Activated naive CD4-positive, alpha-beta T cell treated with anti-CD3 and anti-CD28 coated beads for 36 hours (primary cell): ENCODE results near the gene DAB1. TPM values are rescaled to one million over a fixed set of nuclear protein-coding genes. Genes with fewer than 3 reads are reported as not detected.
"Not testable (repeated sequence)": the region's sequence is repeated elsewhere in the genome, so short reads cannot be mapped to it uniquely, and the experiment has no call there.

ENCODE experiments used
- CTCF ChIA-PET: fragments of 350-600 bp; sonication (Branson Sonifier 250); formaldehyde crosslinking; loops from one replicate; lab custom pipeline; 2021; ENCODE audit warnings: antibody characterized with exemption; lab: Charles Lee
- DNase-seq: peaks from one replicate; pipeline ENCODE4 v3.0.0-alpha.2; 2020
- H3K27ac Mint-ChIP-seq: one replicate; pipeline ENCODE4 v1.8.0; 2021; ENCODE audit warnings: mild to moderate bottlenecking, mixed read lengths
- H3K27me3 Mint-ChIP-seq: one replicate; pipeline ENCODE4 v1.8.0; 2021; ENCODE audit warnings: low read depth, mixed read lengths
- H3K36me3 Mint-ChIP-seq: one replicate; pipeline ENCODE4 v1.8.0; 2021; ENCODE audit warnings: low read depth, mixed read lengths
- H3K4me1 Mint-ChIP-seq: one replicate; pipeline ENCODE4 v1.8.0; 2021; ENCODE audit warnings: low read depth, mixed read lengths
- H3K4me3 Mint-ChIP-seq: one replicate; pipeline ENCODE4 v1.8.0; 2021; ENCODE audit warnings: mild to moderate bottlenecking, moderate library complexity, mixed read lengths
- H3K9me3 Mint-ChIP-seq: one replicate; pipeline ENCODE4 v1.8.0; 2021; ENCODE audit warnings: mixed read lengths
- intact Hi-C: fragments of 100-400 bp; cut with micrococcal nuclease; formaldehyde crosslinking; loops from one replicate; pipeline ENCODE4 v1.15.1; 2023
- total RNA-seq, 2 experiments: library from RNA; stranded (reverse); gene quantifications; one replicate each; pipeline ENCODE4 v1.2.3, GENCODE V29; 2021

Gene DAB1
- total RNA-seq, 2 experiments from 2014 or later: not detected

GRCh38 chr1:57102561-57103326 lies 321.1 kb downstream of the DAB1 start:
- Mint-ChIP-seq H3K9me3 (no peaks in the 10 kb centered on the region), H3K4me3 (no peak overlapping the region), H3K27ac (no peak overlapping the region), H3K27me3 (peaks cover 5% of the 10 kb centered on the region), H3K36me3 (no peaks in the 10 kb centered on the region), H3K4me1 (no peaks in the 10 kb centered on the region)
- intact Hi-C loops: no loop called here
- DNase-seq: no peak
- CTCF ChIA-PET: no interaction called here

GRCh38 chr1:57101209-57101608 lies 322.7 kb downstream of the DAB1 start:
- CTCF ChIA-PET: no interaction called here
- intact Hi-C loops: no loop called here
- Mint-ChIP-seq H3K9me3 (no peaks in the 10 kb centered on the region), H3K27me3 (peaks cover 5% of the 10 kb centered on the region), H3K4me3 (no peak overlapping the region), H3K4me1 (no peaks in the 10 kb centered on the region), H3K36me3 (no peaks in the 10 kb centered on the region), H3K27ac (no peak overlapping the region)
- no peak for DNase-seq

GRCh38 chr1:57094749-57095148 lies 329.1 kb downstream of the DAB1 start:
- H3K36me3 Mint-ChIP-seq: no peaks in the 10 kb centered on the region
- H3K27ac Mint-ChIP-seq: no peak overlapping the region
- no peaks in the 10 kb centered on the region for H3K4me1 Mint-ChIP-seq
- H3K4me3 Mint-ChIP-seq: no peak overlapping the region
- intact Hi-C loops: no loop called here
- no peaks in the 10 kb centered on the region for H3K27me3 Mint-ChIP-seq
- DNase-seq: no peak
- CTCF ChIA-PET: no interaction called here
- no peaks in the 10 kb centered on the region for H3K9me3 Mint-ChIP-seq

GRCh38 chr1:57093122-57093521 lies 330.7 kb downstream of the DAB1 start:
- Mint-ChIP-seq H3K9me3 (no peaks in the 10 kb centered on the region), H3K4me1 (no peaks in the 10 kb centered on the region), H3K27ac (no peak overlapping the region), H3K27me3 (no peaks in the 10 kb centered on the region), H3K4me3 (no peak overlapping the region), H3K36me3 (no peaks in the 10 kb centered on the region)
- intact Hi-C loops: no loop called here
- CTCF ChIA-PET: no interaction called here
- no peak for DNase-seq

- no peaks in the 10 kb centered on the region for H3K36me3 Mint-ChIP-seq
- intact Hi-C loops: no loop called here
- H3K4me1 Mint-ChIP-seq: no peaks in the 10 kb centered on the region
- no peaks in the 10 kb centered on the region for H3K9me3 Mint-ChIP-seq
- no peaks in the 10 kb centered on the region for H3K27me3 Mint-ChIP-seq
- CTCF ChIA-PET: interaction anchor here (0.6 kb wide), 1 partner anchor 1647 kb away, joined by 3 read pairs; no protein-coding TSS in a partner anchor
- no peak overlapping the region for H3K4me3 Mint-ChIP-seq
- no peak overlapping the region for H3K27ac Mint-ChIP-seq
- DNase-seq: no peak
Measured at GRCh38 chr1:57091642-57092041, 332.2 kb downstream of the DAB1 start.

GRCh38 chr1:57089855-57090254 lies 334.0 kb downstream of the DAB1 start:
- Mint-ChIP-seq H3K4me3 (no peak overlapping the region), H3K36me3 (no peaks in the 10 kb centered on the region), H3K4me1 (no peaks in the 10 kb centered on the region), H3K27ac (no peak overlapping the region), H3K27me3 (peaks cover 3% of the 10 kb centered on the region), H3K9me3 (no peaks in the 10 kb centered on the region)
- intact Hi-C loops: no loop called here
- DNase-seq: no peak
- CTCF ChIA-PET: no interaction called here

GRCh38 chr1:57089221-57089620 lies 334.6 kb downstream of the DAB1 start:
- CTCF ChIA-PET: no interaction called here
- peaks cover 3% of the 10 kb centered on the region for H3K27me3 Mint-ChIP-seq
- H3K9me3 Mint-ChIP-seq: no peaks in the 10 kb centered on the region
- no peak overlapping the region for H3K4me3 Mint-ChIP-seq
- no peaks in the 10 kb centered on the region for H3K4me1 Mint-ChIP-seq
- intact Hi-C loops: no loop called here
- H3K27ac Mint-ChIP-seq: no peak overlapping the region
- no peak for DNase-seq
- H3K36me3 Mint-ChIP-seq: no peaks in the 10 kb centered on the region

- Mint-ChIP-seq H3K9me3 (no peaks in the 10 kb centered on the region), H3K27me3 (peaks cover 3% of the 10 kb centered on the region), H3K4me3 (no peak overlapping the region), H3K4me1 (no peaks in the 10 kb centered on the region), H3K36me3 (no peaks in the 10 kb centered on the region), H3K27ac (no peak overlapping the region)
- CTCF ChIA-PET: no interaction called here
- intact Hi-C loops: no loop called here
- no peak for DNase-seq
Measured at GRCh38 chr1:57088653-57089052, 335.2 kb downstream of the DAB1 start.

- H3K4me3 Mint-ChIP-seq, H3K27ac Mint-ChIP-seq, CTCF ChIA-PET, H3K4me1 Mint-ChIP-seq, DNase-seq, intact Hi-C loops, H3K9me3 Mint-ChIP-seq, H3K27me3 Mint-ChIP-seq, H3K36me3 Mint-ChIP-seq: not testable (repeated sequence)
Measured at GRCh38 chr1:57087660-57088059, 336.2 kb downstream of the DAB1 start.

GRCh38 chr1:57086154-57086553 lies 337.7 kb downstream of the DAB1 start:
- no peak overlapping the region for H3K27ac Mint-ChIP-seq
- no peak overlapping the region for H3K4me3 Mint-ChIP-seq
- no peak for DNase-seq
- peaks cover 6% of the 10 kb centered on the region for H3K27me3 Mint-ChIP-seq
- no peaks in the 10 kb centered on the region for H3K4me1 Mint-ChIP-seq
- no peaks in the 10 kb centered on the region for H3K36me3 Mint-ChIP-seq
- CTCF ChIA-PET: no interaction called here
- intact Hi-C loops: no loop called here
- H3K9me3 Mint-ChIP-seq: no peaks in the 10 kb centered on the region

GRCh38 chr1:57084701-57085100 lies 339.2 kb downstream of the DAB1 start:
- CTCF ChIA-PET: no interaction called here
- H3K9me3 Mint-ChIP-seq: no peaks in the 10 kb centered on the region
- no peak overlapping the region for H3K4me3 Mint-ChIP-seq
- H3K36me3 Mint-ChIP-seq: no peaks in the 10 kb centered on the region
- DNase-seq: no peak
- no peak overlapping the region for H3K27ac Mint-ChIP-seq
- H3K27me3 Mint-ChIP-seq: peaks cover 6% of the 10 kb centered on the region
- no peaks in the 10 kb centered on the region for H3K4me1 Mint-ChIP-seq
- intact Hi-C loops: no loop called here

GRCh38 chr1:57082711-57083439 lies 341.0 kb downstream of the DAB1 start:
- DNase-seq: no peak
- Mint-ChIP-seq H3K27ac (no peak overlapping the region), H3K9me3 (no peaks in the 10 kb centered on the region), H3K36me3 (no peaks in the 10 kb centered on the region), H3K4me3 (no peak overlapping the region), H3K4me1 (no peaks in the 10 kb centered on the region), H3K27me3 (peaks cover 10% of the 10 kb centered on the region)
- CTCF ChIA-PET: no interaction called here
- intact Hi-C loops: no loop called here
